ENCODE data around the gene C15orf61.
A peak's percentile ranks its signal among the peaks of the same experiment; 100 is the strongest.

C15orf61 gene

DNA sequence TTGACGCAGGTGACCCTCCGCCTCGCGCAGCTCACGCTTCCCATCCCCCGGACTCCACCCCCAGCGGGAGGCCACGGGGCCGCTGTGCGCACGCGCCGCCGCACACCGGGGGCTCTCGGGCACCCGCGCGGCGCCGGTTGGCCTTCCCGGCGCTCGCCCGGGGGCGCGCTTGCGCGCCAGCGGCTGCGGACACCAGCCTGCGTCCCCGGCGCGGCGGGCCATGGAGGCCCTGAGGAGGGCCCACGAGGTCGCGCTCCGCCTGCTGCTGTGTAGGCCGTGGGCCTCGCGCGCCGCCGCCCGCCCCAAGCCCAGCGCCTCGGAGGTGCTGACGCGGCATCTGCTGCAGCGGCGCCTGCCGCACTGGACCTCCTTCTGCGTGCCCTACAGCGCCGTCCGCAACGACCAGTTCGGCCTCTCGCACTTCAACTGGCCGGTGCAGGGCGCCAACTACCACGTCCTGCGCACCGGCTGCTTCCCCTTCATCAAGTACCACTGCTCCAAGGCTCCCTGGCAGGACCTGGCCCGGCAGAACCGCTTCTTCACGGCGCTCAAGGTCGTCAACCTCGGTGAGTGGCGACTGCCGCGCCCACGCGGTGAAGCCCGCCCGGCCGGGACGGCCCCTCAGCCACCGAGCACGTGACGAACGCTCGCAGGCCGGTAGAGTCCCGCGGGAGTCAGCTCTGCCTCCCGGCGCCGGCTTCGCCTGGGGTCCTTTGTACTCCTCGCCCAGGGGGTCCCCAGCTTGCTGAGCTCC is at the start of gene C15orf61:
TSS of gene C15orf61 (plus strand) at position 103 of the 754 bp plus-strand sequence. CDS start at position 221, 118 bp downstream.
- DNase-seq = peak; percentile 87 to 92
- peak; percentile 90 for TF ChIP-seq POLR2A (IDR thresholded peaks at IDR 0.05; ENCODE audit: low read length)
- TF ChIP-seq GATA1 (IDR thresholded peaks at IDR 0.05; ENCODE audit: low read depth, low read length) = no peak

DNA sequence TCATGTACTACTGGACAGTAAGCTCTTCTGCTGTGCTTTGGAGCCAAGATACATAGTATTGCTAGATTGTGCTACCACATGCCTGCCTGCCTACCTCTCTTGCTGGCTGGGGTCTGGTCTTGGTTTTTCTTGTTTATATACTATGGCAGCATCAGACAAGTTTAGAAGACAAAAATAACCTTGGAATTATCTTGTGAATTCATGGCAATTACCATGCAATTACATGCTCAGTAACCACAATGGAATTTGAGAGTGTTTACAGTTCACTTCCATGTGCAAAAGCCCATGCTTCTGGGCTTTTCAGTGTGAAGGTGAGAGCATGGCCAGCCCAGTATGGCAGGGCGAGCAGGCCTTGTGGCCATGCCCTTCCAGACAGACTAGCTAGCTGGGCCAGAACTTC is 48.0 kb upstream of the C15orf61 start:
- no peak for DNase-seq
- TF ChIP-seq GATA1 (IDR thresholded peaks at IDR 0.05; ENCODE audit: low read depth, low read length) (no peak), POLR2A (IDR thresholded peaks at IDR 0.05; ENCODE audit: low read length) (no peak)

DNA sequence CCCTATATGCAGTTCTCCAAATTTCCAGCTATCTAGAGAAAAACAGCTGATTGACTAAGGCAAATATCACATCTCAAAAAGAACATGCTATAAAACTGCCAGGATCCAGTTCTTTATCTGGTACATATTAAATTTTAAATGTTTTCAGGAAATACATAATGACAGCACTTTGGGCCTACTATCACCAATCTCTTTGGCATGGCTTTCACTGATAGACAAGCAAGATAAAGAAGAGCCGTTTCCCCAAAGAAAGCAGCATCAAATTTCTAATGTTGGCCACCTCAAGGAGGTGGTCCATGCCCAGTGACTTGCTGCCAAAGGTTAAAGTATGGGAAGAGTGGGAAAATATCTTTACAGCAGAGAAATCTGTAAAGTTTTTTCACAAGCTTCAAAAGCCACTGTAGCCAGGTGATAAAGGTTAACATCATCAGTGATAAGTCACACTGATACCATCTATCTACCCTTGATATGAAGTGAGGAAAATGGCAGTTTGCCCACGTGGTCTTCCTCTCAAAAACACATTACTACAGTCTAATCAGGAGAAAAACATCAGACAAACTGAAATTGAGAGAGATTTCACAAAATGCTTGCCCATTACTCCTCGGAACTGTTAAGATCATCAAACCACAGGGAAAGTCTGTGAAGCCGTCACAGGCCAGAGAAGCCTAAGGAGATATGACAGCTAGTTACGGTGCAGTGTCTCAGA is 46.4 kb upstream of the C15orf61 start:
- TF ChIP-seq GATA1 (IDR thresholded peaks at IDR 0.05; ENCODE audit: low read depth, low read length) (no peak), POLR2A (IDR thresholded peaks at IDR 0.05; ENCODE audit: low read length) (no peak)
- no peak for DNase-seq

DNA sequence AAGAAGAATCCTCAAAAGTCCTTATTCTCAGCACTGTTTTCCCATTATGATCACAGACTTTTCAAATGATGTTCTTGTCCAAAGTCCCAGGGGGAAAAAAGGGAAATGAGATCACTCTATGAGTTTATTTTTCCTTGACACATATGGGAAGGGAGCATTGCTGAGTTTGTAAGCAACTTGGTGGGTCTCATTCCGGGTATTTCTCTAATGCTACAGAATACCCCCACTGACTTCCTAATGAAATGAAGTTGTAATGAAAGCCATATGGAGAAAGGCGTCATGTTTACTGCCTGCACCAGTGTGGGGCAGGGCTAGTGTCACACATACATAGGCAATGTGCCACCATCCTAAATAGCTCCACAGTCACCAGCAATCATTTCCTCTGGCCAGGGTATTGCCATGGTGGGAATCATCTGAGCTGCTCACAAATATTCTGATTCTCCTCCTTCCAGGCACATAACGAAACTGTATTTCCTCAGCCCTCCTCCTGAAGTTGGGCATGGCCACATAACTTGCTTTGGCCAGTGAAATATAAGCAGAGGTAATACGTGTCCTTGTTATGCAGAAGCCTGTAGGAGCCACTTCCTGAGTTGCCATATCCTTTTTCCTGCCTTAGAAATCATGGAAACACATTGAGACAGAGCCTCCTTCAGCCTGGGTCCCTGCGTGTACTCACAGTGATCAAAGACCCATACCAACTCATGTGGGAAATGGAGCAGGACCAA is 41.0 kb upstream of the C15orf61 start:
- no peak for TF ChIP-seq POLR2A (IDR thresholded peaks at IDR 0.05; ENCODE audit: low read length)
- TF ChIP-seq GATA1 (IDR thresholded peaks at IDR 0.05; ENCODE audit: low read depth, low read length) = no peak
- DNase-seq = no peak

DNA sequence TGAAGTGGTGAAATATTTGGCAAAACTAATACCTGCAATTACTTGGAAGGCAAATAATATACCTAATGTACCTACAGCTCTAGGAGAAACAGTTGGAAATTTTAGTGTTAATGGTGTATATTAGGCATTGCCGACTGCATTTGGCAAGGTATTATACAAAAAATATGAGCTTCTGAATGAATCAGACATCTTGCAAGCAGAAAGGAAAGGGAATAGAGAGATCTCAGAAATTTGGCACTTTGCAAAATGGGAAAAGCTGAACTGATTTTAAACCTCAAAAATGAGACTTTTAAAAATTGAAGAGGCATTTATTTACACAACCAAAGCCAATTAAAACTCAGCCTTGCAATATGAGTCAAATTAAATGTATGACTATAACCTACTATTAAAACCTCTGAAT is 40.2 kb upstream of the C15orf61 start:
- TF ChIP-seq GATA1 (IDR thresholded peaks at IDR 0.05; ENCODE audit: low read depth, low read length) (no peak), POLR2A (IDR thresholded peaks at IDR 0.05; ENCODE audit: low read length) (no peak)
- DNase-seq = no peak

DNA sequence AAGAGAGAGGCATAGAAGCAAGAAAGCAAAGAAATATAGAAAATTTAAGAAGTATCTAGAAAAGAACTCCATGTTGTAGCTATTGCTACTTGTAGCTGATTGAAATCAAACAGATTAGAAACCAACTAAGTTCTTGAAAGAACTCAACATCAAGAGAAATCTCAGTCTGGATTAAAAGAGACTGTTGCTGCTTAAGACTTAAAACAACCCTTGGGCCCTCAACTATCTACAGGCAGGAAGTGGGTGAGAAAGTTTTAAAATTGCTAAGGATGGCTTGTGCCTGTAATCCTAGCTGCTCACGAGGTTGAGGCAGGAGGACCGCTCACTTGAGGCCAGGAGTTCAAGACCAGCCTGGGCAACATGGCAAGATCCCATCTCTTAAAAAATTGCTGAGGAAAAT is 39.3 kb upstream of the C15orf61 start:
- TF ChIP-seq GATA1 (IDR thresholded peaks at IDR 0.05; ENCODE audit: low read depth, low read length) = no peak
- TF ChIP-seq POLR2A (IDR thresholded peaks at IDR 0.05; ENCODE audit: low read length) = no peak

DNA sequence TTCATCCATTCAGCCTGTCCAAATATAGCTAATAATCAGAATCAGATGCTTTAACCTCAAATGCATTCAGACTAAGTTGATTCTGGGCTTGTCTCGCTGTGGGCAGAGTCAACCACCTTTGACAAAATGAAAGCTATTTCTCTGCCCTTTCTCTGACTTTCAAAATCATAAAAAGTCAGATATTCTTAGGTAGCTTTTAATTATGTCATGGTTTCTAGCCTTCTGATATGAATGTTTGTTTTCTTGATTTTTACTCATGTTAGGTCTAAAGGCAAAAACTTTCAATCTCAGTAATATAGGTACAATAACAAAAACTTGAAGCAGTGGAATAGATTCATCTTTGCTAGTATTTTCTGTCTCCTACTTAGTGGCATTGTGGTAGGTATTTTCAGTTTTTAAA is 25.3 kb upstream of the C15orf61 start:
- TF ChIP-seq POLR2A (IDR thresholded peaks at IDR 0.05; ENCODE audit: low read length) = no peak
- TF ChIP-seq GATA1 (IDR thresholded peaks at IDR 0.05; ENCODE audit: low read depth, low read length) = no peak
- no peak for DNase-seq

More for the DNA sequence above, 39.3 kb upstream of the C15orf61 start:
- DNase-seq = no peak

DNA sequence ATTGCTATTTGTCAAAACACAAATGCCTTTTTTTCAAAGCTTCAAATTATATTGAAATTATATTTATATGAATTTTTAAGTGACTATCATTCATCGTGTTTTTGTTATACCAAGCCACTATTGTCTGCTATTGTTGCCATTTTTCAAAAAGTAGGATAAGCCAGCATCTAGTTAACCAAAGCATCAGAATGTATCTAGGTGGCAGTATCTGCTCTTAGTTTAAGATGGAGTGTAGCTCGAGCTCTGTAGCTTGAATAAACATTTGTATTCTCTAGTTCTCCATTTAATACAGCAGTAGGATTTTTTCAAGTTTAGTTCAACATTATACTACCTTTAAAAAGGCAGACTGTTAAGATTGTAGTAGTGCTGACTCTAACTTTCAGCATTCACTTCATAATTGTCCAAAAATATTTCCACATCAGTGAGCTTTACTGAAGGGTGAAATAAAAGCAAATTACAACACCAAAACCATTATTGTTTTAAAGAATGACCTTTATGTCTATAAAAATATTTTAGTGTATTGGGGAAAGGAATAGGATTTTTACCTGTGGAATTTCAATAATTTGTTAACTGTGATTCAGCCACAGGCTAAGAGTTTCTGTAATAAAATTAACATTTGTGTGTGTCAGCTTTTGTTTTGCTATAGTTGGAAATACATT is 19.6 kb upstream of the C15orf61 start:
- peak in 1 of 2 experiments; percentile 27 for DNase-seq
- TF ChIP-seq GATA1 (IDR thresholded peaks at IDR 0.05; ENCODE audit: low read depth, low read length) (no peak), POLR2A (IDR thresholded peaks at IDR 0.05; ENCODE audit: low read length) (no peak)

DNA sequence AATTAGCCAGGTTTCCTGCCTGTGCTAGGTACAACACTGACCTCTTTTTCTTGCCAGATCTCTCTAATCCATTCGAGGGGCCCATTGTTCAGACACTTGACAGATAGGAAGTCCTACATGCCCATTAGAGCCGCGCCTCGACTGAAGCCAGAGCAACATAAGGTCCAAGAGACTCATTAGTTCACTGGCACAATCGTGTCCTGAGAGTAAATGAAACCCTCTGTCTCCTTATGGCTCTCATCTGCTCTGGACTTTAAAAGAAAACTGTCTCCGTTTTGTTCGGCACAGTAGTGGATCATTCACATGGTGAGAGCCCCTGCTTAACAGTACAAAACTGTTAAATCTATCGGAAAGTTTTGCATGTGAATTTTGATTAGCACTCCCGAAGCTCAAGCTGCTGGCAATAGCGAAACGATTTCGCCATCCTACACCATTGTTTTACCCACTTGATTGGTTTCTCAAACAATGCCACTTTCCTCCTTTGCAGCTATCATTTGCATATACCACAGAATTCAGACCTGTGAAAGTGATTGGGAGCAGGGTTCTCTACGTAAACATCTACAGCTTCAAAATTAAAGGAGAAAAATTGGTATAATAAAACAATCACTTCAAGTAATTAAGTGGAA is 19.0 kb upstream of the C15orf61 start:
- DNase-seq = no peak
- TF ChIP-seq POLR2A (IDR thresholded peaks at IDR 0.05; ENCODE audit: low read length) = no peak
- no peak for TF ChIP-seq GATA1 (IDR thresholded peaks at IDR 0.05; ENCODE audit: low read depth, low read length)

DNA sequence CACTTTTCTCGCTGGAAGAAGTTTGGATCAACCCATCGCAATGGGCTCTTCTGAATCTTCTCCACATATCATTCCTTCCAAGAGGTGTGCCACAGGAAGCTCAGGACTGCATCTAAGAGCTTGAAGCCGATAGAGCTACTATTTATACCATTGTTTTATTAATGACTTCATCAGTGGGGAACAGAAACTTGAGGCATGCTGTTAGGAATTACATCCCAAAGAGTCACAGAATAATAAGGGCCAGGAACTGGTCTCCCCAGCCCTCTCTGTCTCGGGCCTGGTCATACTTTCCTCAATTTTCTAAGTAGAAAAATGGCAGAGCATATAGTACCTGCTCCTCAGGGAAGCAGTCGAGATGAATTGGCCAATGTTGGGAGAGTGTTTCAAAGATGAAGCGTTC is 16.9 kb upstream of the C15orf61 start:
- TF ChIP-seq POLR2A (IDR thresholded peaks at IDR 0.05; ENCODE audit: low read length) = no peak
- no peak for DNase-seq

DNA sequence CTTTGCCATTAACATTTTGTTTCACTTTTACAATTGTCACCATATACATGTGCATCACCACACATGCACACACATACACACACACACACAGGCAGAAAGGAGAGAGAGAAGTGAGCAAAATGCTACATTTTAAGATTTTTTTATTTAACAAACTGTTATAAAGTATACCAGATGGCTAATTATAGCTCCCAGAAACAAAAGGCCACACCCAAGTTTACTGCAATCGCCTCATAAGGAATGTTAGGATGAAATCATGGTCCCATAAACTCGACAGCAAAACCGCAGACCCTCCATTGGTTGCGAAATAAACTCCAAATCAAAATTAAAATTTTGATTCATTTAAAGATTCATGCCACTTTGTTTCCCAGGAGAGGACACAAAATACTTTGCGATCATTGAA is 16.1 kb upstream of the C15orf61 start:
- TF ChIP-seq POLR2A (IDR thresholded peaks at IDR 0.05; ENCODE audit: low read length) (no peak), GATA1 (IDR thresholded peaks at IDR 0.05; ENCODE audit: low read depth, low read length) (no peak)
- no peak for DNase-seq

DNA sequence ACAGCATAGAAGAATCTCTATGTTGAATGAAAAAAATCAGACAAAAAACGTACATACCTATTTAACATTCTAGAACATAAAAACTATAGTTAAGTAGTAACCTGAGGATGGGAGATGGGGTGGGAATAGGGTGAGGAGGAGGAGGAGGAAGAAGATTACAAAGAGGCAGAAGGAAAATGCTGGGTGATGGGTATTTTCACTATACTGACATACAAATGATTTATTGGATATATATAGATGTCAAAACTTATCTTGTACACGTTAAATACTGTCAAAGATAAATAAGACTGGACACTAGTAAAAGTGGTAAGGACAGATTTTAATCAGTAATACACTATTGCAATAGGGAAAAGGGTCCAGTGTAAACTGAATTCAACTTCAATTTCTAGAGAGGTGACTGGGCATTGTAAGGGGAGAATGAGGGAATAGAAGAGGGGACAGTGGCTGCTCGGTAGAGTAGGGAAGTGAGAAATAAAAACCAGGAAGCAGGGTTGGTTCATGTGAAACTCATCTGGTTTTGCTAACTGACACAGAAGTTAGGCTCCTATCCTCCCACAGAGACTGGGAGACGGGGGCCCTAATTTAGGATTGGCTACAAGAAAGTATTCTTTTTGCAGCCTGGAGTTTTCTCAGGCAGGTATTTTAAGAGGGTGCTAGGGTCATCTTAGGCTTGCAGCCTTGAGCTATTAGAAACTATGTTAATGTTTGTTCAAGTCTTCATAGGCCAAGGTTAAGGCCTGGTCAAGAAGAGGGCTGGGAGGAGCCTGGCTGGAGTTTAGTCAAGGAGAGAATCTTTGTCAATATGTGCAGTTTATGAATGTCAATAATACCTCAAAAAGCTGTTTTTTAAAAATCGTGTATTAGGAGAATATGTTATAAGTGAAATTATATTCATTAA is 15.0 kb upstream of the C15orf61 start:
- no peak for TF ChIP-seq GATA1 (IDR thresholded peaks at IDR 0.05; ENCODE audit: low read depth, low read length)
- no peak for TF ChIP-seq POLR2A (IDR thresholded peaks at IDR 0.05; ENCODE audit: low read length)
- no peak for DNase-seq
